Caco-2 (cell line): ENCODE measurements around the gene BCKDK. TPM values are rescaled to one million over a fixed set of nuclear protein-coding genes. Genes with fewer than 3 reads are reported as not detected.

ENCODE experiments used
- BruUV-seq: library from RNA; stranded (reverse); fragments of 400-500 nt; replicated peaks from 2 replicates; lab custom pipeline; 2021; lab: Mats Ljungman, UMichigan
- CTCF ChIA-PET: fragments of 300-600 bp; sonication (Branson Sonifier 250); formaldehyde crosslinking; loops from one replicate; lab custom pipeline; 2022; ENCODE audit warnings: antibody characterized with exemption; lab: Charles Lee
- POLR2A ChIA-PET: fragments of 300-600 bp; sonication (Branson Sonifier 250); formaldehyde crosslinking; loops from one replicate; lab custom pipeline; 2022; ENCODE audit warnings: antibody characterized with exemption; lab: Charles Lee
- DNase-seq, 2 experiments: peaks; one replicate each; pipeline versions ENCODE4 v3.0.0 to v3.0.0-alpha.2; 2020 to 2022
- H3K27me3 ChIP-seq: replicated peaks from 2 replicates; pipeline ENCODE4 v1.6.0; 2011; ENCODE audit warnings: low read length; ENCODE audit not compliant: control insufficient read depth, insufficient read depth
- H3K36me3 ChIP-seq: 2 replicates; pipeline ENCODE4 v1.5.1; 2011; ENCODE audit warnings: low read length; ENCODE audit not compliant: control insufficient read depth, insufficient read depth
- H3K4me1 ChIP-seq: fragments of 250-450 bp; sonication (Bioruptor Pico); 2 replicates; pipeline ENCODE4 v1.5.1; 2020; ENCODE audit warnings: mild to moderate bottlenecking
- H3K4me3 ChIP-seq: 2 replicates; pipeline ENCODE4 v1.5.1; 2011; ENCODE audit warnings: low read depth, mild to moderate bottlenecking, control low read depth, low read length
- H3K9me3 ChIP-seq: fragments of 250-450 bp; sonication (Bioruptor Pico); 2 replicates; pipeline ENCODE4 v1.5.1; 2020; ENCODE audit warnings: mild to moderate bottlenecking, moderate library complexity
- H3K27ac Mint-ChIP-seq: one replicate; pipeline ENCODE4 v1.8.0; 2022; ENCODE audit warnings: mixed read lengths; ENCODE audit not compliant: unreplicated experiment
- H3K27me3 Mint-ChIP-seq: one replicate; pipeline ENCODE4 v1.8.0; 2022; ENCODE audit warnings: mixed read lengths; ENCODE audit not compliant: insufficient read depth, unreplicated experiment
- H3K36me3 Mint-ChIP-seq: one replicate; pipeline ENCODE4 v1.8.0; 2022; ENCODE audit warnings: mild to moderate bottlenecking, mixed read lengths; ENCODE audit not compliant: insufficient read depth, unreplicated experiment
- H3K4me1 Mint-ChIP-seq: one replicate; pipeline ENCODE4 v1.8.0; 2022; ENCODE audit warnings: low read depth, mixed read lengths; ENCODE audit not compliant: unreplicated experiment
- H3K4me3 Mint-ChIP-seq: one replicate; pipeline ENCODE4 v1.8.0; 2022; ENCODE audit warnings: mild to moderate bottlenecking, moderate library complexity, mixed read lengths; ENCODE audit not compliant: unreplicated experiment
- H3K9me3 Mint-ChIP-seq: one replicate; pipeline ENCODE4 v1.8.0; 2022; ENCODE audit warnings: mixed read lengths; ENCODE audit not compliant: unreplicated experiment
- CTCF ChIP-seq, 2 experiments: fragments of 200-600 bp in 1 of 2; IDR thresholded peaks; 1 replicate in 1 of 2; 2 replicates in 1 of 2; pipeline versions ENCODE4 v1.5.1 to v1.8.0; 2011 to 2022; ENCODE audit warnings: antibody characterized with exemption in 1 of 2, control low read depth in 1 of 2, inconsistent platforms in 1 of 2, low read depth in 1 of 2, low read length in 1 of 2, mild to moderate bottlenecking in 1 of 2, moderate library complexity in 1 of 2; ENCODE audit not compliant: insufficient read depth in 1 of 2, severe bottlenecking in 1 of 2, unreplicated experiment in 1 of 2
- intact Hi-C: fragments of 100-400 bp; cut with micrococcal nuclease; formaldehyde crosslinking; loops from one replicate; pipeline ENCODE4 v1.10.0; 2022; ENCODE audit not compliant: unreplicated experiment
- total RNA-seq: library from RNA; stranded (reverse); gene quantifications from 2 replicates; pipeline ENCODE4 v1.2.3, GENCODE V29; 2022

Gene BCKDK
- total RNA-seq, 1 experiment from 2014 or later = 34.1 TPM

- POLR2A ChIA-PET = no interaction called here
- BruUV-seq = no TSS peak
Measured at GRCh38 chr16:31087481-31087880, 20.7 kb upstream of the BCKDK start.

GRCh38 chr16:31087971-31088370 lies 20.2 kb upstream of the BCKDK start:
- H3K36me3 Mint-ChIP-seq = peaks cover 24% of the 10 kb centered on the region
- no peak overlapping the region for H3K27ac Mint-ChIP-seq
- H3K9me3 Mint-ChIP-seq = no peaks in the 10 kb centered on the region
- no peak overlapping the region for H3K4me3 ChIP-seq
- POLR2A ChIA-PET = no interaction called here
- H3K9me3 ChIP-seq = no peaks in the 10 kb centered on the region
- CTCF ChIA-PET = interaction anchor here (0.5 kb wide), 1 partner anchor 153 kb away, joined by 3 read pairs; no protein-coding TSS in a partner anchor
- no peaks in the 10 kb centered on the region for H3K27me3 ChIP-seq
- H3K4me1 Mint-ChIP-seq = no peaks in the 10 kb centered on the region
- H3K4me1 ChIP-seq = no peaks in the 10 kb centered on the region
- BruUV-seq = no TSS peak
- no peaks in the 10 kb centered on the region; the same call in 1 of the 2 replicates for H3K36me3 ChIP-seq
- H3K4me3 Mint-ChIP-seq = no peak overlapping the region
- intact Hi-C loops = no loop called here
- TF ChIP-seq CTCF (IDR thresholded peaks at IDR 0.05; ENCODE audit: insufficient read depth in 1 of 2, low read depth in 1 of 2, low read length in 1 of 2, severe bottlenecking in 1 of 2, unreplicated experiment in 1 of 2) = no peak
- DNase-seq = no peak
- no peaks in the 10 kb centered on the region for H3K27me3 Mint-ChIP-seq

More at GRCh38 chr16:31087481-31087880, 20.7 kb upstream of the BCKDK start:
- Mint-ChIP-seq H3K27ac (no peak overlapping the region), H3K36me3 (peaks cover 25% of the 10 kb centered on the region), H3K27me3 (no peaks in the 10 kb centered on the region), H3K4me1 (no peaks in the 10 kb centered on the region), H3K4me3 (no peak overlapping the region), H3K9me3 (no peaks in the 10 kb centered on the region)
- Histone ChIP-seq H3K4me1 (no peaks in the 10 kb centered on the region), H3K4me3 (no peak overlapping the region), H3K27me3 (no peaks in the 10 kb centered on the region), H3K9me3 (no peaks in the 10 kb centered on the region), H3K36me3 (no peaks in the 10 kb centered on the region; the same call in 1 of the 2 replicates)
- DNase-seq = no peak
- CTCF ChIA-PET = no interaction called here
- intact Hi-C loops = no loop called here
- no peak for TF ChIP-seq CTCF (IDR thresholded peaks at IDR 0.05; ENCODE audit: insufficient read depth in 1 of 2, low read depth in 1 of 2, low read length in 1 of 2, severe bottlenecking in 1 of 2, unreplicated experiment in 1 of 2)

- ChIA-PET POLR2A (no interaction called here), CTCF (no interaction called here)
- Histone ChIP-seq H3K4me3 (no peak within 1 kb of the TSS), H3K4me1 (no peaks in the 10 kb centered on the region), H3K36me3 (no peaks in the 10 kb centered on the region; the same call in 1 of the 2 replicates), H3K27me3 (no peaks in the 10 kb centered on the region), H3K9me3 (no peaks in the 10 kb centered on the region)
- Mint-ChIP-seq H3K4me1 (no peaks in the 10 kb centered on the region), H3K27ac (no peak within 1 kb of the TSS), H3K36me3 (peaks cover 19% of the 10 kb centered on the region), H3K4me3 (no peak within 1 kb of the TSS), H3K27me3 (no peaks in the 10 kb centered on the region), H3K9me3 (no peaks in the 10 kb centered on the region)
- BruUV-seq = no TSS peak
- intact Hi-C loops = no loop called here
- DNase-seq = no peak
- TF ChIP-seq CTCF (IDR thresholded peaks at IDR 0.05; ENCODE audit: insufficient read depth in 1 of 2, low read depth in 1 of 2, low read length in 1 of 2, severe bottlenecking in 1 of 2, unreplicated experiment in 1 of 2) = no peak
Measured at GRCh38 chr16:31088459-31089183, 19.6 kb upstream of the BCKDK start, which contains the start of gene PRSS53. PRSS53 (minus strand) TSS chr16:31088943; CDS start chr16:31088809, 134 bp downstream.
